Activated CD8-positive, alpha-beta T cell treated with anti-CD3 and anti-CD28 coated beads, Interleukin-2, amount 10 ng/mL, durations not matched to agents 7 days and 5 days (primary cell): ENCODE data around the gene SPINK2. TPM values are rescaled to one million over a fixed set of nuclear protein-coding genes. Genes with fewer than 3 reads are reported as not detected.

Experiments used
- ATAC-seq: fragments of 150-1000 bp; cut with Tn5 transposase; one replicate; pipeline ENCODE4 v1.10.0; 2021; ENCODE audit warnings: moderate library complexity
- CTCF ChIA-PET: fragments of 350-600 bp; sonication (Branson Sonifier 250); formaldehyde crosslinking; loops from one replicate; lab custom pipeline; 2021; ENCODE audit warnings: antibody characterized with exemption; lab: Charles Lee
- POLR2A ChIA-PET: fragments of 350-600 bp; sonication (Branson Sonifier 250); formaldehyde crosslinking; loops from one replicate; lab custom pipeline; 2021; ENCODE audit warnings: antibody characterized with exemption; lab: Charles Lee
- DNase-seq: peaks from one replicate; pipeline ENCODE4 v3.0.0-alpha.2; 2020
- H3K27ac Mint-ChIP-seq: one replicate; pipeline ENCODE4 v1.8.0; 2021; ENCODE audit warnings: mild to moderate bottlenecking, mixed read lengths
- H3K27me3 Mint-ChIP-seq: one replicate; pipeline ENCODE4 v1.8.0; 2021; ENCODE audit warnings: low read depth, mixed read lengths
- H3K36me3 Mint-ChIP-seq: one replicate; pipeline ENCODE4 v1.8.0; 2021; ENCODE audit warnings: low read depth, mixed read lengths
- H3K4me1 Mint-ChIP-seq: one replicate; pipeline ENCODE4 v1.8.0; 2021; ENCODE audit warnings: low read depth, mixed read lengths
- H3K4me3 Mint-ChIP-seq: one replicate; pipeline ENCODE4 v1.8.0; 2021; ENCODE audit warnings: mild to moderate bottlenecking, mixed read lengths
- H3K9me3 Mint-ChIP-seq: one replicate; pipeline ENCODE4 v1.8.0; 2022; ENCODE audit warnings: mixed read lengths; ENCODE audit not compliant: insufficient read depth
- total RNA-seq, 2 experiments: library from RNA; stranded (reverse); gene quantifications; one replicate each; pipeline ENCODE4 v1.2.3, GENCODE V29; 2021

The SPINK2 gene
- total RNA-seq, result 1 to 10 TPM; 5.7 to 9.4 TPM

- Mint-ChIP-seq H3K27me3 (peaks cover 26% of the 10 kb centered on the region), H3K36me3 (peaks cover 15% of the 10 kb centered on the region), H3K9me3 (peaks cover 12% of the 10 kb centered on the region), H3K4me1 (peaks cover 35% of the 10 kb centered on the region), H3K27ac (no peak within 1 kb of the TSS), H3K4me3 (peak within 1 kb of the TSS; percentile 71)
- peak; percentile 83 for ATAC-seq
- CTCF ChIA-PET, result interaction anchor here (1.0 to 1.6 kb wide), 3 partner anchors 15 to 18 kb away, joined by 5 to 14 read pairs (median 5); no protein-coding TSS in a partner anchor
- DNase-seq, result peak; percentile 73
- POLR2A ChIA-PET, result no interaction called here
Measured at GRCh38 chr4:56821381-56822243, at the start of gene SPINK2. TSS of gene SPINK2 (minus strand) at chr4:56821701. CDS start at chr4:56821662, 39 bp downstream.

GRCh38 chr4:56870946-56871345, 49.4 kb upstream of the SPINK2 start:
- Mint-ChIP-seq H3K27ac (no peak overlapping the region), H3K4me3 (no peak overlapping the region), H3K9me3 (no peaks in the 10 kb centered on the region), H3K27me3 (no peaks in the 10 kb centered on the region), H3K36me3 (no peaks in the 10 kb centered on the region), H3K4me1 (peaks cover 9% of the 10 kb centered on the region)
- ChIA-PET CTCF (no interaction called here), POLR2A (interaction anchor here (1.0 kb wide), 1 partner anchor 483 kb away, joined by 3 read pairs; the partner anchor contains the start of gene AASDH)
- ATAC-seq (no peak), DNase-seq (no peak)

GRCh38 chr4:56863441-56864139, 42.1 kb upstream of the SPINK2 start:
- Mint-ChIP-seq H3K27me3 (no peaks in the 10 kb centered on the region), H3K27ac (peak overlapping the region; percentile 9), H3K36me3 (no peaks in the 10 kb centered on the region), H3K4me1 (peaks cover 5% of the 10 kb centered on the region), H3K9me3 (no peaks in the 10 kb centered on the region), H3K4me3 (no peak overlapping the region)
- ChIA-PET POLR2A (no interaction called here), CTCF (no interaction called here)
- DNase-seq (no peak), ATAC-seq (no peak)

GRCh38 chr4:56861360-56861759, 39.9 kb upstream of the SPINK2 start:
- no peak for ATAC-seq
- H3K27ac Mint-ChIP-seq, result no peak overlapping the region
- H3K36me3 Mint-ChIP-seq, result no peaks in the 10 kb centered on the region
- ChIA-PET CTCF (no interaction called here), POLR2A (no interaction called here)
- H3K9me3 Mint-ChIP-seq, result no peaks in the 10 kb centered on the region
- H3K27me3 Mint-ChIP-seq, result peaks cover 5% of the 10 kb centered on the region
- no peak overlapping the region for H3K4me3 Mint-ChIP-seq
- DNase-seq, result no peak
- H3K4me1 Mint-ChIP-seq, result peaks cover 5% of the 10 kb centered on the region

- Mint-ChIP-seq H3K4me3 (no peak overlapping the region), H3K4me1 (peaks cover 5% of the 10 kb centered on the region), H3K27ac (no peak overlapping the region), H3K9me3 (no peaks in the 10 kb centered on the region), H3K27me3 (peaks cover 5% of the 10 kb centered on the region), H3K36me3 (no peaks in the 10 kb centered on the region)
- ChIA-PET CTCF (interaction anchor here (1.5 kb wide), 1 partner anchor 24 kb away, joined by 3 read pairs; no protein-coding TSS in a partner anchor), POLR2A (interaction anchor here (0.6 kb wide), 1 partner anchor 423 kb away, joined by 3 read pairs; no protein-coding TSS in a partner anchor)
- ATAC-seq (no peak), DNase-seq (no peak)
Measured at GRCh38 chr4:56860781-56861180, 39.3 kb upstream of the SPINK2 start.

- ChIA-PET CTCF (interaction anchor here (1.3 to 1.5 kb wide), 2 partner anchors 22 to 23 kb away, joined by 3 read pairs; no protein-coding TSS in a partner anchor), POLR2A (interaction anchor here (0.7 kb wide), 1 partner anchor 873 kb away, joined by 3 read pairs; no protein-coding TSS in a partner anchor)
- H3K27me3 Mint-ChIP-seq, result peaks cover 5% of the 10 kb centered on the region
- H3K4me1 Mint-ChIP-seq, result peaks cover 5% of the 10 kb centered on the region
- DNase-seq, result no peak
- H3K9me3 Mint-ChIP-seq, result no peaks in the 10 kb centered on the region
- H3K27ac Mint-ChIP-seq, result no peak overlapping the region
- ATAC-seq, result no peak
- no peak overlapping the region for H3K4me3 Mint-ChIP-seq
- no peaks in the 10 kb centered on the region for H3K36me3 Mint-ChIP-seq
Measured at GRCh38 chr4:56859841-56860240, 38.3 kb upstream of the SPINK2 start.

GRCh38 chr4:56857601-56858309, 36.3 kb upstream of the SPINK2 start:
- Mint-ChIP-seq H3K4me3 (no peak overlapping the region), H3K9me3 (no peaks in the 10 kb centered on the region), H3K27ac (no peak overlapping the region), H3K4me1 (no peaks in the 10 kb centered on the region), H3K36me3 (no peaks in the 10 kb centered on the region), H3K27me3 (peaks cover 5% of the 10 kb centered on the region)
- ChIA-PET CTCF (interaction anchor here (1.7 kb wide), 1 partner anchor 21 kb away, joined by 5 read pairs; no protein-coding TSS in a partner anchor), POLR2A (no interaction called here)
- no peak for DNase-seq
- ATAC-seq, result no peak

GRCh38 chr4:56856656-56857055, 35.2 kb upstream of the SPINK2 start:
- no peak for ATAC-seq
- DNase-seq, result no peak
- no peak overlapping the region for H3K4me3 Mint-ChIP-seq
- ChIA-PET CTCF (interaction anchor here (1.7 kb wide), 1 partner anchor 20 kb away, joined by 5 read pairs; no protein-coding TSS in a partner anchor), POLR2A (no interaction called here)
- H3K9me3 Mint-ChIP-seq, result no peaks in the 10 kb centered on the region
- H3K27ac Mint-ChIP-seq, result no peak overlapping the region
- H3K4me1 Mint-ChIP-seq, result no peaks in the 10 kb centered on the region
- peaks cover 5% of the 10 kb centered on the region for H3K27me3 Mint-ChIP-seq
- no peaks in the 10 kb centered on the region for H3K36me3 Mint-ChIP-seq

- H3K9me3 Mint-ChIP-seq, result no peaks in the 10 kb centered on the region
- no peak overlapping the region for H3K27ac Mint-ChIP-seq
- DNase-seq (no peak), ATAC-seq (no peak)
- H3K36me3 Mint-ChIP-seq, result no peaks in the 10 kb centered on the region
- ChIA-PET POLR2A (no interaction called here), CTCF (no interaction called here)
- no peak overlapping the region for H3K4me3 Mint-ChIP-seq
- no peaks in the 10 kb centered on the region for H3K4me1 Mint-ChIP-seq
- H3K27me3 Mint-ChIP-seq, result peaks cover 2% of the 10 kb centered on the region
Measured at GRCh38 chr4:56850910-56851309, 29.4 kb upstream of the SPINK2 start.

- Mint-ChIP-seq H3K4me3 (no peak overlapping the region), H3K4me1 (no peaks in the 10 kb centered on the region), H3K36me3 (no peaks in the 10 kb centered on the region), H3K9me3 (no peaks in the 10 kb centered on the region), H3K27ac (no peak overlapping the region), H3K27me3 (peaks cover 2% of the 10 kb centered on the region)
- ChIA-PET POLR2A (no interaction called here), CTCF (no interaction called here)
- ATAC-seq, result no peak
- DNase-seq, result no peak
Measured at GRCh38 chr4:56844802-56845580, 23.5 kb upstream of the SPINK2 start.
